ENCODE measurements around the gene FAF1.

- no peak for TF ChIP-seq L3MBTL2 (conservative IDR thresholded peaks at IDR 0.05)
- no peak for TF ChIP-seq SP1 (IDR thresholded peaks at IDR 0.05)
- no peak for TF ChIP-seq ARNT (IDR thresholded peaks at IDR 0.05)
- TF ChIP-seq SUZ12 (IDR thresholded peaks at IDR 0.05): no peak
Measured at GRCh38 chr1:50702395-50702794, 257.7 kb downstream of the FAF1 start.
